ENCODE results near the gene CCL27.

DNA sequence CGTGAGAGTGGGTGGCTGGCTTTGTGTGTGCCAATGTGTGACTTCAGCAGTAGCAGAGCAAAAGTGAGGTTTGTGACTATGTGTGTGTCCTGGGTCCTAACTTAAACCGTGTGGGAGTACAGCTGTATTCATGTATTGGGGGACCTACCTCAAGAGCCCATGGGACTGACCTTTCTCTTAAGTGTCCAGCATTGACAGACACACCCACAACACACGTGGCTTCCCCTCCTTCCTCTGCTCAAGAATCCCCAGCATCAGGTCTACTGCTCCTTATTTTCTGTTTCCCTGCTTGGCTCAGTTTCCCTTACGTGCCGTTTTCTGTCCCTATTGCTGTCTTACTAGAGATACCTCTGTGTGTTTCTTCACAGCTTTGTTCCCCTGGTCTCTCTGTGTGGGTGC, 9.9 kb downstream of the CCL27 start:
- TF ChIP-seq, protein P1, sequence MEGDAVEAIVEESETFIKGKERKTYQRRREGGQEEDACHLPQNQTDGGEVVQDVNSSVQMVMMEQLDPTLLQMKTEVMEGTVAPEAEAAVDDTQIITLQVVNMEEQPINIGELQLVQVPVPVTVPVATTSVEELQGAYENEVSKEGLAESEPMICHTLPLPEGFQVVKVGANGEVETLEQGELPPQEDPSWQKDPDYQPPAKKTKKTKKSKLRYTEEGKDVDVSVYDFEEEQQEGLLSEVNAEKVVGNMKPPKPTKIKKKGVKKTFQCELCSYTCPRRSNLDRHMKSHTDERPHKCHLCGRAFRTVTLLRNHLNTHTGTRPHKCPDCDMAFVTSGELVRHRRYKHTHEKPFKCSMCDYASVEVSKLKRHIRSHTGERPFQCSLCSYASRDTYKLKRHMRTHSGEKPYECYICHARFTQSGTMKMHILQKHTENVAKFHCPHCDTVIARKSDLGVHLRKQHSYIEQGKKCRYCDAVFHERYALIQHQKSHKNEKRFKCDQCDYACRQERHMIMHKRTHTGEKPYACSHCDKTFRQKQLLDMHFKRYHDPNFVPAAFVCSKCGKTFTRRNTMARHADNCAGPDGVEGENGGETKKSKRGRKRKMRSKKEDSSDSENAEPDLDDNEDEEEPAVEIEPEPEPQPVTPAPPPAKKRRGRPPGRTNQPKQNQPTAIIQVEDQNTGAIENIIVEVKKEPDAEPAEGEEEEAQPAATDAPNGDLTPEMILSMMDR (IDR thresholded peaks at IDR 0.05; ENCODE audit: low read depth, low read length), result no peak
- no peak for TF ChIP-seq EZH2phosphoT487 (IDR thresholded peaks at IDR 0.05; ENCODE audit: low read depth)

Measured in OCI-LY3 (cell line).